Left hindlimb (tissue), 1 donor: Measurements from ENCODE around the gene SLC13A2.

Experiments used
- DNase-seq: peaks from one replicate; pipeline ENCODE4 v3.0.0-alpha.2; 2018

The SLC13A2 gene

GRCh38 chr17:28493460-28493859 is 20.0 kb downstream of the SLC13A2 start:
- no peak for DNase-seq

- DNase-seq, result peak; percentile 76
These were observed 21.2 kb downstream of the SLC13A2 start for GRCh38 chr17:28494445-28495188.

- DNase-seq, result no peak
These were observed 22.2 kb downstream of the SLC13A2 start for GRCh38 chr17:28495635-28496034.

GRCh38 chr17:28497931-28498330 is 24.5 kb downstream of the SLC13A2 start:
- no peak for DNase-seq

GRCh38 chr17:28498652-28499363 is 25.4 kb downstream of the SLC13A2 start:
- DNase-seq, result no peak

GRCh38 chr17:28499364-28499664 is 25.9 kb downstream of the SLC13A2 start:
- no peak for DNase-seq

GRCh38 chr17:28499684-28500357 is 26.4 kb downstream of the SLC13A2 start:
- DNase-seq, result no peak

- no peak for DNase-seq
These were observed 27.4 kb downstream of the SLC13A2 start for GRCh38 chr17:28500712-28501379.

- DNase-seq, result no peak
These were observed 28.2 kb downstream of the SLC13A2 start for GRCh38 chr17:28501421-28502284.

- DNase-seq, result no peak
These were observed 30.0 kb downstream of the SLC13A2 start for GRCh38 chr17:28503420-28503819.

GRCh38 chr17:28505986-28506665 is 32.7 kb downstream of the SLC13A2 start, which contains the start of gene FOXN1:
TSS of gene FOXN1 (plus strand) at chr17:28506348. CDS start at chr17:28523970, 17,622 bp downstream.
- no peak for DNase-seq

- no peak for DNase-seq
These were observed 33.5 kb downstream of the SLC13A2 start for GRCh38 chr17:28506763-28507487.

GRCh38 chr17:28507567-28508203 is 34.2 kb downstream of the SLC13A2 start:
- DNase-seq, result no peak

GRCh38 chr17:28508211-28508724 is 34.8 kb downstream of the SLC13A2 start:
- DNase-seq, result no peak

- no peak for DNase-seq
These were observed 36.3 kb downstream of the SLC13A2 start for GRCh38 chr17:28509789-28510188.

- no peak for DNase-seq
These were observed 38.5 kb downstream of the SLC13A2 start for GRCh38 chr17:28511858-28512461.

- DNase-seq, result no peak
These were observed 40.0 kb downstream of the SLC13A2 start for GRCh38 chr17:28513476-28513875.

GRCh38 chr17:28514561-28515002 is 41.1 kb downstream of the SLC13A2 start:
- no peak for DNase-seq

- DNase-seq, result no peak
These were observed 42.1 kb downstream of the SLC13A2 start for GRCh38 chr17:28515518-28515917.

- DNase-seq, result no peak
These were observed 44.7 kb downstream of the SLC13A2 start for GRCh38 chr17:28518132-28518531.
